HS-27A (cell line): ENCODE measurements around the gene RTL3.
"Not testable (repeated sequence)": the region's sequence is repeated elsewhere in the genome, so short reads cannot be mapped to it uniquely, and the experiment has no call there.

ENCODE experiments used
- DNase-seq: peaks from one replicate; pipeline ENCODE4 v3.0.0-alpha.2; 2012; ENCODE audit warnings: low read depth, missing footprints

RTL3 gene

GRCh38 chrX:78658845-78659744 is at the start of gene RTL3:
TSS of gene RTL3 (minus strand) at chrX:78659328. CDS start at chrX:78658420, 908 bp downstream.
- peak; percentile 43 for DNase-seq

- DNase-seq: no peak
These were observed 49.7 kb upstream of the RTL3 start for GRCh38 chrX:78708816-78709215.

- DNase-seq: peak; percentile 12
These were observed 49.1 kb upstream of the RTL3 start for GRCh38 chrX:78708262-78708661.

- no peak for DNase-seq
These were observed 46.9 kb upstream of the RTL3 start for GRCh38 chrX:78706071-78706470.

GRCh38 chrX:78693536-78693935 is 34.4 kb upstream of the RTL3 start:
- no peak for DNase-seq

GRCh38 chrX:78693012-78693411 is 33.9 kb upstream of the RTL3 start:
- DNase-seq: no peak

GRCh38 chrX:78687586-78687985 is 28.5 kb upstream of the RTL3 start:
- no peak for DNase-seq

GRCh38 chrX:78673246-78673645 is 14.1 kb upstream of the RTL3 start:
- no peak for DNase-seq

- no peak for DNase-seq
These were observed 6.2 kb upstream of the RTL3 start for GRCh38 chrX:78665342-78665741.

- no peak for DNase-seq
These were observed 2.7 kb upstream of the RTL3 start for GRCh38 chrX:78661836-78662235.

- DNase-seq: no peak
These were observed 827 bp upstream of the RTL3 start for GRCh38 chrX:78659955-78660354.

- DNase-seq: no peak
These were observed 714 bp downstream of the RTL3 start for GRCh38 chrX:78658414-78658813.

- DNase-seq: no peak
These were observed 3.5 kb downstream of the RTL3 start for GRCh38 chrX:78655642-78656041.

GRCh38 chrX:78653118-78653822 is 5.9 kb downstream of the RTL3 start:
- DNase-seq: peak; percentile 69

GRCh38 chrX:78650906-78651437 is 8.2 kb downstream of the RTL3 start:
- DNase-seq: no peak

GRCh38 chrX:78643874-78644273 is 15.3 kb downstream of the RTL3 start:
- DNase-seq: no peak

GRCh38 chrX:78643096-78643495 is 16.0 kb downstream of the RTL3 start:
- no peak for DNase-seq

- not testable (repeated sequence) for DNase-seq
These were observed 23.0 kb downstream of the RTL3 start for GRCh38 chrX:78636096-78636495.

- DNase-seq: no peak
These were observed 33.9 kb downstream of the RTL3 start for GRCh38 chrX:78624962-78625909.

- DNase-seq: no peak
These were observed 34.7 kb downstream of the RTL3 start for GRCh38 chrX:78624426-78624825.

- no peak for DNase-seq
These were observed 36.3 kb downstream of the RTL3 start for GRCh38 chrX:78622831-78623230.

GRCh38 chrX:78619834-78620233 is 39.3 kb downstream of the RTL3 start:
- DNase-seq: no peak
